ENCODE data around the gene CLCN5.
A peak's percentile ranks its signal among the peaks of the same experiment; 100 is the strongest.

CLCN5 gene

DNA sequence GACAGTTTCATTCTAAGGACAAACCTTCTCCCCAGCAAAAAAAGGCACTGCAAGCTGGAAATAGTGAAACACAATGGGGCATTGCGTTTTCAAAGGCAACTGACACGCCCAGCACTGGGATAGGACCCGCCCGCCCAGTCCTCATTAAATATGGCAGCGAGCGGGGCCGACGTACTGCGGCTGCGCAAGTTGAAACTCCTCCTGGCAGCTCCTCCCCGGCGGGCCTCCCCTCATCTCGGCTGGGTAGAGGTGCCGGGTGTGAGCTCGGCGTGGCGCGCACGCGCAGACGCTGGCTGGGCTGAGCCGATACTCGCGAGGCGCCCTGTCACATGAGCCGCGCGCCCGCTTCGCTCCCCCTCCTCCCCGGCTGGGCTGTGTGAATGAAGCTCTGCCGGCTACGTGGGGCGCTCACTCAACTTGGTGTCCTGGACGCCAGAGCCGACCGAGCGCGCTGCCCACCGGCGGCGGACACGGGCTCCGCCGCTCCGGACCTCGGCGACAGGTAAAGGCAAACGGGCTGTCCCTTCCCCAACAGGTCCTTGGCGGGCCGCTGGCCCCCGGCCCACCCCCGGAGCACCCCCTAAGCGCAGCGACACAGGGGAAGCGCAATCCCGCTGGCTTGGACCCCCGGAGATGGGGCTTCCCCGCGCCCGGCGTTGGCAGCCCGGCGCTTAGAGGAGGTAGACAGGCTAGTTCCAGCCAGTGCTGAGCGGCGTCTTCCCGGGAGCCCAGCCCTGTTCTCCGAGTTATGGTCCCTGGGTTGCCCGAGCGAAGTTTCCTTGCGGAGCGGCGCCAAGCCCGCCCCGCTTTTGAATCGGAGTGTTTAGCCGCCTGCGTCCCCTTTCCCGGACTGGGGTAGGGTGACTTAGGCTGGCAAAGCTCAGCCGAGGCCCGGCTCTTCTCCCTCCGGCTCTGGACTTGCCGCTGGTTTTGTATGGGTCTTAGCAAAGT, at the start of gene CLCN5:
CLCN5 (plus strand) TSS at position 306 of the 951 bp plus-strand sequence. CDS start 2,703 bp downstream, outside the sequence.
- Histone ChIP-seq H3K27ac (ENCODE audit: low read depth, low read length) (no peak within 1 kb of the TSS), H3K36me3 (ENCODE audit: control insufficient read depth, insufficient read depth, low read length) (no peaks in the 10 kb centered on the region), H3K27me3 (ENCODE audit: control insufficient read depth, insufficient read depth, low read length) (no peaks in the 10 kb centered on the region), H3K4me1 (ENCODE audit: control insufficient read depth, insufficient read depth, low read length) (no peaks in the 10 kb centered on the region), H3K4me3 (ENCODE audit: low read length) (peak within 1 kb of the TSS; percentile 67), H3K9ac (ENCODE audit: low read length) (no peak within 1 kb of the TSS)

DNA sequence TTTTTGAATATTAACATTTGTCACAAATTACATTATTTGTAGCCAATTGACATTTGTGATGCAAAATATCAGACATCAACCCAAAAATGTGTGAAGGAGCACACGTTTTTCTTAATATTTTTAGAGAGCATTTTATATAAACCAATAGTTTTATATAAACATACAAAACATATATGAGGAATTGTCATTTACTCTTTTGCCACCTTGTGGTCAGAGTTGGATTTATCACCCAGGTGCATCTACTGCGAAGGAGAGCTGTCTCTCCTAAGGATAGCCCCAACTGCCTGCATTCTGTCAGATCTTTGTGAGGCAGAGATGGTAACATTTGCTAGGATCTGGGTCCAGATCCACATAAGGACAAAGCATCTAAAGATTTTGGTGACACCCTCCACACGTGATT, 45.6 kb upstream of the CLCN5 start:
- peaks cover 2% of the 10 kb centered on the region for H3K4me1 ChIP-seq (ENCODE audit: control insufficient read depth, insufficient read depth, low read length)
- H3K27ac ChIP-seq (ENCODE audit: low read depth, low read length): no peak overlapping the region
- H3K36me3 ChIP-seq (ENCODE audit: control insufficient read depth, insufficient read depth, low read length): no peaks in the 10 kb centered on the region
- H3K4me3 ChIP-seq (ENCODE audit: low read length): no peak overlapping the region
- no peak overlapping the region for H3K9ac ChIP-seq (ENCODE audit: low read length)
- peaks cover 4% of the 10 kb centered on the region for H3K27me3 ChIP-seq (ENCODE audit: control insufficient read depth, insufficient read depth, low read length)

- Histone ChIP-seq H3K4me3 (ENCODE audit: low read length) (no peak overlapping the region), H3K27me3 (ENCODE audit: control insufficient read depth, insufficient read depth, low read length) (peaks cover 2% of the 10 kb centered on the region), H3K36me3 (ENCODE audit: control insufficient read depth, insufficient read depth, low read length) (no peaks in the 10 kb centered on the region), H3K4me1 (ENCODE audit: control insufficient read depth, insufficient read depth, low read length) (peaks cover 2% of the 10 kb centered on the region), H3K27ac (ENCODE audit: low read depth, low read length) (peak overlapping the region; percentile 81), H3K9ac (ENCODE audit: low read length) (no peak overlapping the region)
Measured at GRCh38 chrX:49877397-49878101, 44.8 kb upstream of the CLCN5 start.

- H3K27ac ChIP-seq (ENCODE audit: low read depth, low read length): peak overlapping the region; percentile 81
- peak overlapping the region; percentile 56 for H3K4me3 ChIP-seq (ENCODE audit: low read length)
- H3K9ac ChIP-seq (ENCODE audit: low read length): no peak overlapping the region
- peaks cover 2% of the 10 kb centered on the region for H3K4me1 ChIP-seq (ENCODE audit: control insufficient read depth, insufficient read depth, low read length)
- peaks cover 2% of the 10 kb centered on the region for H3K27me3 ChIP-seq (ENCODE audit: control insufficient read depth, insufficient read depth, low read length)
- H3K36me3 ChIP-seq (ENCODE audit: control insufficient read depth, insufficient read depth, low read length): no peaks in the 10 kb centered on the region
Measured at GRCh38 chrX:49878128-49878833, 44.1 kb upstream of the CLCN5 start.

DNA sequence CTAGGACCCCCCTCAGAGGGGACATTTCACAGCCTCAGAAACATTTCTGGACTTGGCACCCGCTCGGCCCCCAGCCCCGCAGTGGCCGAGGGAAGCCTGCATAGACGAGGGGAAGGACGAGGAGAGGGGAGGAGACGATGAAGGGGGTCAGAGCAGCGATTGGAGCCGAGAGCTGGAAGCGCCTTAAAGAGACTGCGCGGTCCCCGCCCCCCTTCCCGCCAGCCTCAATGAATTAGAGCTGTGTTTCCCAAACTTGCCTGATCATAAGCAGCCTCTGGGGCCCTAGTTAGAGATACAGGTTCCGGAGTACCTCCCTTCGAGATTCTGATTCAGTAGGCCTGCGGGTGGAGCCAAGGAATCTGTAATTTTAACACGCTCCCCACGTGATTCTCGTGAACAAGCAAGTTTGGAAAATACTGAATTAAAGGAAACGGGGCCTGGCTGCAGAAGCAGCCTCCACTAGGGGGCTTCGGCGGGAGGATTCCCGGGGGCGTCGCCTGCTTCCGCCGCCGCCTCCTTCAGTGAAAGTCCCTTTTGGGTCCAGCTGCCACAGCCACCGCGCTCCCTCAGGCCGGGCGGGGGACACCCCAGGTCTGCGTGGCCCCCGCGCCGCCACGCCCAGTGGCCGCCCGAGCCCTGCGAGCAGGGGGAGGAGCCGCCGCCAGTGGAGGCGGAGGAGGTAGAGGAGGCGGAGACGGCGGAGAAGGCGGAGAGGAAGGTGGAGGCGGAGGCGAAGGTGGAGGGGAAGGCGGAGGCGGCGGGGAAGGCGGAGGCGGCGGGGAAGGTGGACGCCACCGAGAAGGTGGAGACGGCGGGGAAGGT, 43.4 kb upstream of the CLCN5 start, which contains the start of gene USP27X:
USP27X (plus strand) TSS at position 651 of the 822 bp plus-strand sequence. CDS start 824 bp downstream, outside the sequence.
- no peak within 1 kb of the TSS for H3K9ac ChIP-seq (ENCODE audit: low read length)
- peaks cover 2% of the 10 kb centered on the region for H3K27me3 ChIP-seq (ENCODE audit: control insufficient read depth, insufficient read depth, low read length)
- peaks cover 2% of the 10 kb centered on the region for H3K4me1 ChIP-seq (ENCODE audit: control insufficient read depth, insufficient read depth, low read length)
- no peaks in the 10 kb centered on the region for H3K36me3 ChIP-seq (ENCODE audit: control insufficient read depth, insufficient read depth, low read length)
- peak within 1 kb of the TSS; percentile 56 for H3K4me3 ChIP-seq (ENCODE audit: low read length)
- peak within 1 kb of the TSS; percentile 81 for H3K27ac ChIP-seq (ENCODE audit: low read depth, low read length)

DNA sequence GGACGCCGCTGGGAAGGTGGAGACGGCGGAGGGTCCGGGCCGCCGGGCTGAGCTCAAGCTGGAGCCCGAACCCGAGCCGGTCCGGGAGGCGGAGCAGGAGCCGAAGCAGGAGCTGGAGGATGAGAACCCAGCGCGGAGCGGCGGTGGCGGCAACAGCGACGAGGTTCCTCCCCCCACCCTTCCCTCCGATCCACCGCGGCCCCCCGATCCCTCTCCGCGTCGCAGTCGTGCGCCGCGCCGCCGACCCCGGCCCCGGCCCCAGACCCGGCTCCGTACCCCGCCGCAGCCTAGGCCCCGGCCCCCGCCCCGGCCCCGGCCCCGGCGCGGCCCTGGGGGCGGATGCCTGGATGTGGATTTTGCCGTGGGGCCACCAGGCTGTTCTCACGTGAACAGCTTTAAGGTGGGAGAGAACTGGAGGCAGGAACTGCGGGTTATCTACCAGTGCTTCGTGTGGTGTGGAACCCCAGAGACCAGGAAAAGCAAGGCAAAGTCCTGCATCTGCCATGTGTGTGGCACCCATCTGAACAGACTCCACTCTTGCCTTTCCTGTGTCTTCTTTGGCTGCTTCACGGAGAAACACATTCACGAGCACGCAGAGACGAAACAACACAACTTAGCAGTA, 42.6 kb upstream of the CLCN5 start:
- Histone ChIP-seq H3K36me3 (ENCODE audit: control insufficient read depth, insufficient read depth, low read length) (no peaks in the 10 kb centered on the region), H3K4me1 (ENCODE audit: control insufficient read depth, insufficient read depth, low read length) (peaks cover 2% of the 10 kb centered on the region), H3K27ac (ENCODE audit: low read depth, low read length) (peak overlapping the region; percentile 81), H3K27me3 (ENCODE audit: control insufficient read depth, insufficient read depth, low read length) (peaks cover 2% of the 10 kb centered on the region), H3K9ac (ENCODE audit: low read length) (no peak overlapping the region), H3K4me3 (ENCODE audit: low read length) (peak overlapping the region; percentile 56)

DNA sequence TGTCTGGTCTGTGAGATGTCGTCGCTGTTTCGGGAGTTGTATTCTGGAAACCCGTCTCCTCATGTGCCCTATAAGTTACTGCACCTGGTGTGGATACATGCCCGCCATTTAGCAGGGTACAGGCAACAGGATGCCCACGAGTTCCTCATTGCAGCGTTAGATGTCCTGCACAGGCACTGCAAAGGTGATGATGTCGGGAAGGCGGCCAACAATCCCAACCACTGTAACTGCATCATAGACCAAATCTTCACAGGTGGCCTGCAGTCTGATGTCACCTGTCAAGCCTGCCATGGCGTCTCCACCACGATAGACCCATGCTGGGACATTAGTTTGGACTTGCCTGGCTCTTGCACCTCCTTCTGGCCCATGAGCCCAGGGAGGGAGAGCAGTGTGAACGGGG, 41.7 kb upstream of the CLCN5 start:
- Histone ChIP-seq H3K4me1 (ENCODE audit: control insufficient read depth, insufficient read depth, low read length) (peaks cover 2% of the 10 kb centered on the region), H3K36me3 (ENCODE audit: control insufficient read depth, insufficient read depth, low read length) (no peaks in the 10 kb centered on the region), H3K27me3 (ENCODE audit: control insufficient read depth, insufficient read depth, low read length) (peaks cover 2% of the 10 kb centered on the region), H3K27ac (ENCODE audit: low read depth, low read length) (no peak overlapping the region), H3K9ac (ENCODE audit: low read length) (no peak overlapping the region), H3K4me3 (ENCODE audit: low read length) (no peak overlapping the region)

- H3K36me3 ChIP-seq (ENCODE audit: control insufficient read depth, insufficient read depth, low read length): no peaks in the 10 kb centered on the region
- H3K27me3 ChIP-seq (ENCODE audit: control insufficient read depth, insufficient read depth, low read length): peaks cover 2% of the 10 kb centered on the region
- no peak overlapping the region for H3K9ac ChIP-seq (ENCODE audit: low read length)
- H3K27ac ChIP-seq (ENCODE audit: low read depth, low read length): no peak overlapping the region
- H3K4me1 ChIP-seq (ENCODE audit: control insufficient read depth, insufficient read depth, low read length): peaks cover 2% of the 10 kb centered on the region
- H3K4me3 ChIP-seq (ENCODE audit: low read length): no peak overlapping the region
Measured at GRCh38 chrX:49884290-49884862, 38.0 kb upstream of the CLCN5 start.

- Histone ChIP-seq H3K27me3 (ENCODE audit: control insufficient read depth, insufficient read depth, low read length) (no peaks in the 10 kb centered on the region), H3K9ac (ENCODE audit: low read length) (no peak overlapping the region), H3K4me1 (ENCODE audit: control insufficient read depth, insufficient read depth, low read length) (no peaks in the 10 kb centered on the region), H3K4me3 (ENCODE audit: low read length) (no peak overlapping the region), H3K27ac (ENCODE audit: low read depth, low read length) (no peak overlapping the region), H3K36me3 (ENCODE audit: control insufficient read depth, insufficient read depth, low read length) (no peaks in the 10 kb centered on the region)
Measured at GRCh38 chrX:49892542-49892941, 29.9 kb upstream of the CLCN5 start.

- no peak overlapping the region for H3K4me3 ChIP-seq (ENCODE audit: low read length)
- H3K36me3 ChIP-seq (ENCODE audit: control insufficient read depth, insufficient read depth, low read length): no peaks in the 10 kb centered on the region
- H3K27ac ChIP-seq (ENCODE audit: low read depth, low read length): no peak overlapping the region
- no peaks in the 10 kb centered on the region for H3K4me1 ChIP-seq (ENCODE audit: control insufficient read depth, insufficient read depth, low read length)
- H3K27me3 ChIP-seq (ENCODE audit: control insufficient read depth, insufficient read depth, low read length): no peaks in the 10 kb centered on the region
- no peak overlapping the region for H3K9ac ChIP-seq (ENCODE audit: low read length)
Measured at GRCh38 chrX:49896951-49897350, 25.4 kb upstream of the CLCN5 start.

DNA sequence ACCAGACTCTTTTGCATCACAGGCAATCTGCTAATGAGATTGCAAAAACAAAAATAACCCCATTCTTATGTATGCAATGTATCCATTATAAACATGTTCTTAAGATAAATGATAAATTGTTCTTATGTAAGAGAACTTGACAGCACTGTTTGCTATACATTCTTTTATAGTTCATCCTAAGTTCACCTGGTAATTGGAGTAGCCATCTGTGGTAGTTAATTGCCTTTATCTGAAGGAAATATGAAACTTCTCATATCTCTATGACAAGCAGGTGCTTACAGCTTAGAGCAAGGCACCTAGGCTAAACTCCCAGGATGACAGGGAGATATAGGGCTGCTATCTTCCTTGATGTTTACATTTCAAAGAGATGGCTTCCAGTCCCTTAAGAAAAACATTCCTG, 21.3 kb upstream of the CLCN5 start:
- no peaks in the 10 kb centered on the region for H3K4me1 ChIP-seq (ENCODE audit: control insufficient read depth, insufficient read depth, low read length)
- H3K4me3 ChIP-seq (ENCODE audit: low read length): no peak overlapping the region
- H3K27ac ChIP-seq (ENCODE audit: low read depth, low read length): no peak overlapping the region
- H3K27me3 ChIP-seq (ENCODE audit: control insufficient read depth, insufficient read depth, low read length): no peaks in the 10 kb centered on the region
- H3K36me3 ChIP-seq (ENCODE audit: control insufficient read depth, insufficient read depth, low read length): no peaks in the 10 kb centered on the region
- no peak overlapping the region for H3K9ac ChIP-seq (ENCODE audit: low read length)

Data from rectal smooth muscle tissue (tissue), 1 donor.